Measurements from ENCODE around the gene ING3.

The ING3 gene

GRCh38 chr7:120920591-120921274 is 29.8 kb upstream of the ING3 start:
- H3K4me3 ChIP-seq (ENCODE audit: low read depth, low read length): no peak overlapping the region
- TF ChIP-seq CTCF (IDR thresholded peaks at IDR 0.05; ENCODE audit: low read depth, low read length): no peak

GRCh38 chr7:120924837-120925236 is 25.7 kb upstream of the ING3 start:
- H3K4me3 ChIP-seq (ENCODE audit: low read depth, low read length): no peak overlapping the region
- TF ChIP-seq CTCF (IDR thresholded peaks at IDR 0.05; ENCODE audit: low read depth, low read length): no peak

- no peak for TF ChIP-seq CTCF (IDR thresholded peaks at IDR 0.05; ENCODE audit: low read depth, low read length)
- no peak overlapping the region for H3K4me3 ChIP-seq (ENCODE audit: low read depth, low read length)
Measured at GRCh38 chr7:120925392-120925791, 25.2 kb upstream of the ING3 start.

- TF ChIP-seq CTCF (IDR thresholded peaks at IDR 0.05; ENCODE audit: low read depth, low read length): no peak
- no peak overlapping the region for H3K4me3 ChIP-seq (ENCODE audit: low read depth, low read length)
Measured at GRCh38 chr7:120926943-120927346, 23.6 kb upstream of the ING3 start.

GRCh38 chr7:120927454-120928103 is 23.0 kb upstream of the ING3 start:
- H3K4me3 ChIP-seq (ENCODE audit: low read depth, low read length): no peak overlapping the region
- no peak for TF ChIP-seq CTCF (IDR thresholded peaks at IDR 0.05; ENCODE audit: low read depth, low read length)

- no peak overlapping the region for H3K4me3 ChIP-seq (ENCODE audit: low read depth, low read length)
- no peak for TF ChIP-seq CTCF (IDR thresholded peaks at IDR 0.05; ENCODE audit: low read depth, low read length)
Measured at GRCh38 chr7:120931243-120931642, 19.3 kb upstream of the ING3 start.

GRCh38 chr7:120933475-120933874 is 17.1 kb upstream of the ING3 start:
- H3K4me3 ChIP-seq (ENCODE audit: low read depth, low read length): no peak overlapping the region
- no peak for TF ChIP-seq CTCF (IDR thresholded peaks at IDR 0.05; ENCODE audit: low read depth, low read length)
